HepG2 (cell line): ENCODE results near the gene VPS11. TPM values are rescaled to one million over a fixed set of nuclear protein-coding genes. Genes with fewer than 3 reads are reported as not detected.

Experiments
- ATF3 ChIP-seq: sonication (generic); formaldehyde crosslinking; IDR thresholded peaks from 2 replicates; pipeline ENCODE4 v1.4.0; 2020; ENCODE audit warnings: missing genetic modification reagents
- BCL3 ChIP-seq: sonication (generic); formaldehyde crosslinking; IDR thresholded peaks from 2 replicates; pipeline ENCODE4 v1.5.1; 2020; ENCODE audit warnings: mild to moderate bottlenecking, missing genetic modification reagents, moderate library complexity
- BCL6 ChIP-seq: IDR thresholded peaks from 2 replicates; pipeline ENCODE4 v1.6.1; 2016; ENCODE audit warnings: missing genetic modification reagents, missing compliant biosample characterization
- BORCS8-MEF2B ChIP-seq: sonication (generic); formaldehyde crosslinking; IDR thresholded peaks from 2 replicates; pipeline ENCODE4 v1.8.0; 2022; ENCODE audit warnings: mild to moderate bottlenecking, missing genetic modification reagents
- GATAD1 ChIP-seq: IDR thresholded peaks from 2 replicates; pipeline ENCODE4 v1.6.1; 2016; ENCODE audit warnings: missing genetic modification reagents, missing compliant biosample characterization
- ISL2 ChIP-seq: sonication (generic); formaldehyde crosslinking; IDR thresholded peaks from 2 replicates; pipeline ENCODE4 v1.5.0; 2020; ENCODE audit warnings: missing genetic modification reagents
- MLXIP ChIP-seq: sonication (generic); formaldehyde crosslinking; IDR thresholded peaks from 2 replicates; pipeline ENCODE4 v1.9.0; 2021; ENCODE audit warnings: missing genetic modification reagents, borderline replicate concordance
- NFE2L2 ChIP-seq: fragments of 150-350 bp; IDR thresholded peaks from 2 replicates; pipeline ENCODE4 v1.6.1; 2014; ENCODE audit warnings: low read length
- PRPF4 ChIP-seq: fragments of 200-400 bp; formaldehyde crosslinking; IDR thresholded peaks from 2 replicates; pipeline ENCODE4 v1.6.1; 2016; ENCODE audit warnings: low read length, low read depth; ENCODE audit not compliant: poor library complexity, severe bottlenecking
- TBX2 ChIP-seq: sonication (generic); formaldehyde crosslinking; IDR thresholded peaks from 2 replicates; pipeline ENCODE4 v1.5.0; 2020; ENCODE audit warnings: missing genetic modification reagents, mild to moderate bottlenecking, borderline replicate concordance
- TEF ChIP-seq: sonication (generic); formaldehyde crosslinking; IDR thresholded peaks from 2 replicates; pipeline ENCODE4 v1.5.0; 2020; ENCODE audit warnings: missing genetic modification reagents
- ZBTB3 ChIP-seq: sonication (generic); formaldehyde crosslinking; IDR thresholded peaks from 2 replicates; pipeline ENCODE4 v1.4.0; 2020; ENCODE audit warnings: low read depth, mild to moderate bottlenecking, moderate library complexity, missing genetic modification reagents, borderline replicate concordance
- ZBTB39 ChIP-seq: sonication (generic); formaldehyde crosslinking; IDR thresholded peaks from 2 replicates; pipeline ENCODE4 v1.5.0; 2020; ENCODE audit warnings: missing genetic modification reagents
- ZC3H13 ChIP-seq: sonication (generic); formaldehyde crosslinking; IDR thresholded peaks from 2 replicates; pipeline ENCODE4 v1.8.1; 2023; ENCODE audit warnings: mild to moderate bottlenecking, missing genetic modification reagents, moderate library complexity
- ZFAT ChIP-seq: sonication (generic); formaldehyde crosslinking; conservative IDR thresholded peaks from 2 replicates; pipeline ENCODE4 v1.8.1; 2023; ENCODE audit warnings: missing genetic modification reagents, inconsistent platforms
- ZFP36L2 ChIP-seq: sonication (generic); formaldehyde crosslinking; IDR thresholded peaks from 2 replicates; pipeline ENCODE4 v1.4.0; 2020; ENCODE audit warnings: missing genetic modification reagents
- ZNF574 ChIP-seq: sonication (generic); formaldehyde crosslinking; IDR thresholded peaks from 2 replicates; pipeline ENCODE4 v1.4.0; 2020; ENCODE audit warnings: missing genetic modification reagents
- ZNF709 ChIP-seq: sonication (generic); formaldehyde crosslinking; IDR thresholded peaks from 2 replicates; pipeline ENCODE4 v1.5.0; 2020; ENCODE audit warnings: mild to moderate bottlenecking, missing genetic modification reagents
- ZSCAN9 ChIP-seq: IDR thresholded peaks from 2 replicates; pipeline ENCODE4 v1.6.1; 2016; ENCODE audit warnings: borderline replicate concordance
- polyA plus RNA-seq, 8 experiments: library from polyadenylated mRNA; depleted of rRNA in 3 of 8; stranded (reverse) in 7 of 8; unstranded in 1 of 8; fragments of >200 nt; fragmentation: Illumina TruSeq in 4 of 8; extraction: Trizol in 4 of 8; gene quantifications; 2 replicates each; pipeline versions ENCODE4 v1.2.1 to v1.2.3, GENCODE V29; 2011 to 2016; ENCODE audit warnings: low read depth in 4 of 8, missing spikeins in 1 of 8, mixed read lengths in 1 of 8; ENCODE audit not compliant: insufficient read depth in 1 of 8
- total RNA-seq, 5 experiments: library from RNA; depleted of rRNA; stranded (reverse); fragments of >200 nt; fragmentation: Illumina TruSeq; extraction: Trizol; gene quantifications; 2 replicates each; pipeline ENCODE4 v1.2.3, GENCODE V29; 2016; ENCODE audit warnings: low read depth in 1 of 5

Gene VPS11
- total and polyA plus RNA-seq, 2 of the 13 experiments (the other 11 are each of a cell fraction or from before 2014, with no cell fraction given) = 13.7 to 21.6 TPM

- peak; percentile 60; the same call in 1 of the 2 replicates for TF ChIP-seq MLXIP (CRISPR knock-in tag)
- no peak for TF ChIP-seq ZNF709 (CRISPR knock-in tag)
- peak; percentile 34; the same call in 1 of the 2 replicates for TF ChIP-seq TBX2 (CRISPR knock-in tag)
- TF ChIP-seq ZFP36L2 (CRISPR knock-in tag) = no peak
- TF ChIP-seq PRPF4 = no peak
- peak; percentile 62 for TF ChIP-seq ISL2 (CRISPR knock-in tag)
- TF ChIP-seq ZBTB39 (CRISPR knock-in tag) = no peak; the same call in 1 of the 2 replicates
- TF ChIP-seq BCL6 = peak; percentile 15; the same call in 1 of the 2 replicates
- TF ChIP-seq ZNF574 = peak; percentile 84
- no peak for TF ChIP-seq ZC3H13 (CRISPR knock-in tag)
- 0 out of 2 replicates have a peak, but pooled peaks have one; percentile 26 for TF ChIP-seq ZSCAN9 (CRISPR knock-in tag)
- peak; percentile 88 for TF ChIP-seq BORCS8-MEF2B
- TF ChIP-seq ZFAT (CRISPR knock-in tag) = no peak
- TF ChIP-seq ZBTB3 = no peak
- 0 out of 2 replicates have a peak, but pooled peaks have one; percentile 42 for TF ChIP-seq TEF (CRISPR knock-in tag)
- TF ChIP-seq GATAD1 (CRISPR knock-in tag) = peak; percentile 84
- TF ChIP-seq NFE2L2 = no peak
- TF ChIP-seq BCL3 (CRISPR knock-in tag) = no peak
- TF ChIP-seq ATF3 = 0 out of 2 replicates have a peak, but pooled peaks have one; percentile 30
Observed at GRCh38 chr11:119121008-119121810, 53.6 kb downstream of the VPS11 start, which contains the start of gene HINFP (continued).
